GM21381 (cell line): ENCODE data around the gene FABP6.

Experiments used
- ATAC-seq: cut with Tn5 transposase; IDR thresholded peaks from one replicate; pipeline ENCODE4 v1.9.1; 2021; ENCODE audit warnings: mild to moderate bottlenecking, moderate library complexity; ENCODE audit not compliant: unreplicated experiment

The FABP6 gene

GRCh38 chr5:160287378-160288051 is 58.2 kb downstream of the FABP6 start:
- no peak for ATAC-seq
